SU-DHL-6 (cell line): ENCODE measurements around the gene ATR.

Experiments used
- H2AFZ ChIP-seq: fragments of 200-600 bp; sonication (generic); 2 replicates; pipeline ENCODE4 v1.6.1; 2014; ENCODE audit warnings: low read depth, mild to moderate bottlenecking, moderate library complexity, mixed read lengths, antibody characterized with exemption, low read length; ENCODE audit not compliant: severe bottlenecking
- H3F3A ChIP-seq: fragments of 200-600 bp; shearing (Covaris generic); 2 replicates; pipeline ENCODE4 v1.6.0; 2016; ENCODE audit warnings: antibody characterized with exemption, mild to moderate bottlenecking; ENCODE audit not compliant: insufficient read depth
- H3K27ac ChIP-seq: fragments of 200-600 bp; sonication (generic); 2 replicates; pipeline ENCODE4 v1.5.1; 2016; ENCODE audit warnings: low read depth, mild to moderate bottlenecking, low read length, moderate library complexity, mixed read lengths
- H3K27me3 ChIP-seq: fragments of 200-600 bp; sonication (generic), shearing (Covaris generic); 2 replicates; pipeline ENCODE4 v1.6.0; 2014; ENCODE audit warnings: mild to moderate bottlenecking, low read length
- H3K36me3 ChIP-seq: fragments of 200-600 bp; sonication (generic); 2 replicates; pipeline ENCODE4 v1.6.1; 2014; ENCODE audit warnings: mild to moderate bottlenecking, low read length, mixed read lengths
- H3K4me2 ChIP-seq: fragments of 300-600, 200-600 bp; shearing (Covaris generic), sonication (generic); 2 replicates; pipeline ENCODE4 v1.6.0; 2014; ENCODE audit warnings: low read length, low read depth, mild to moderate bottlenecking; ENCODE audit not compliant: poor library complexity, severe bottlenecking
- H3K4me3 ChIP-seq: fragments of 200-600 bp; sonication (generic); 2 replicates; pipeline ENCODE4 v1.5.1; 2014; ENCODE audit warnings: antibody characterized with exemption, low read length, mild to moderate bottlenecking, mixed read lengths; ENCODE audit not compliant: insufficient read depth, poor library complexity, severe bottlenecking
- H3K79me2 ChIP-seq: fragments of 200-600 bp; sonication (generic); 2 replicates; pipeline ENCODE4 v1.6.1; 2014; ENCODE audit warnings: mild to moderate bottlenecking, low read length, moderate library complexity; ENCODE audit not compliant: insufficient read depth
- H3K9ac ChIP-seq: fragments of 200-600 bp; sonication (generic); 2 replicates; pipeline ENCODE4 v1.7.0; 2014; ENCODE audit warnings: mild to moderate bottlenecking, low read length
- H3K9me2 ChIP-seq: fragments of 200-600 bp; sonication (generic); replicated peaks from 2 replicates; pipeline ENCODE4 v1.6.1; 2014; ENCODE audit warnings: low read length; ENCODE audit not compliant: insufficient read depth
- H3K9me3 ChIP-seq: fragments of 200-600 bp; sonication (generic); 2 replicates; pipeline ENCODE4 v1.6.1; 2014; ENCODE audit warnings: low read length, mixed read lengths; ENCODE audit not compliant: insufficient read depth
- H4K20me1 ChIP-seq: fragments of 200-600 bp; sonication (generic); 2 replicates; pipeline ENCODE4 v1.6.1; 2014; ENCODE audit warnings: low read depth, mild to moderate bottlenecking, antibody characterized with exemption, low read length, moderate library complexity, mixed read lengths
- EZH2phosphoT487 ChIP-seq: fragments of 200-600 bp; sonication (generic), shearing (Covaris generic); conservative IDR thresholded peaks from 2 replicates; pipeline ENCODE4 v1.6.1; 2018; ENCODE audit warnings: mild to moderate bottlenecking, antibody characterized with exemption, low read length, moderate library complexity, mixed read lengths
- TF ChIP-seq, protein P1 (sequence below): fragments of 200-600 bp; sonication (generic); IDR thresholded peaks from one replicate; pipeline ENCODE4 v1.5.1; 2017; ENCODE audit warnings: antibody characterized with exemption, mild to moderate bottlenecking, low read length, moderate library complexity; ENCODE audit not compliant: insufficient read depth, poor library complexity, severe bottlenecking

The ATR gene

DNA sequence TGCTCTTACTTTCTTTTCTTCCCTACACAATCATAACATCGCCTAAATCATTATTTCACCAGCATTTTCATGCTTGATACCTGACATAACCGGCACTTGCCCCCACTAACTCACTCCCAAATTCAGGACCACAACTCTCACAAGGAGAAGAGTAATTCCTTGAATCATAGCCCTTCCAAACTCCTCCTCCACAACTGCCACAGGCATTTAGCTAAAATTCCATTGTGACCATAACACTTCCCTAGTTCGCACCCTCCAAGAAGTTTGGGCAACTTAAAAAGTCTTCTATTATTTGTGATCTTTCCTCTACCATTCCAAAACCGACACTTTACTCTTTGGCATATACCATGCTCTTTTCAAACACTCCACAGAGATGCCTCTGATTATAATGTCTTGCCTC is 71.3 kb downstream of the ATR start:
- Histone ChIP-seq H3K4me3 (no peak overlapping the region), H3K36me3 (peaks cover 34% of the 10 kb centered on the region), H3K4me2 (no peak overlapping the region), H3K9ac (no peak overlapping the region), H3K9me3 (no peaks in the 10 kb centered on the region), H3K9me2 (no peaks in the 10 kb centered on the region), H3K27ac (no peak overlapping the region), H3K79me2 (no peaks in the 10 kb centered on the region), H4K20me1 (no peaks in the 10 kb centered on the region), H2AFZ (no peak overlapping the region), H3F3A (peaks cover 4% of the 10 kb centered on the region; the same call in 1 of the 2 replicates), H3K27me3 (no peaks in the 10 kb centered on the region)
- TF ChIP-seq, protein P1, sequence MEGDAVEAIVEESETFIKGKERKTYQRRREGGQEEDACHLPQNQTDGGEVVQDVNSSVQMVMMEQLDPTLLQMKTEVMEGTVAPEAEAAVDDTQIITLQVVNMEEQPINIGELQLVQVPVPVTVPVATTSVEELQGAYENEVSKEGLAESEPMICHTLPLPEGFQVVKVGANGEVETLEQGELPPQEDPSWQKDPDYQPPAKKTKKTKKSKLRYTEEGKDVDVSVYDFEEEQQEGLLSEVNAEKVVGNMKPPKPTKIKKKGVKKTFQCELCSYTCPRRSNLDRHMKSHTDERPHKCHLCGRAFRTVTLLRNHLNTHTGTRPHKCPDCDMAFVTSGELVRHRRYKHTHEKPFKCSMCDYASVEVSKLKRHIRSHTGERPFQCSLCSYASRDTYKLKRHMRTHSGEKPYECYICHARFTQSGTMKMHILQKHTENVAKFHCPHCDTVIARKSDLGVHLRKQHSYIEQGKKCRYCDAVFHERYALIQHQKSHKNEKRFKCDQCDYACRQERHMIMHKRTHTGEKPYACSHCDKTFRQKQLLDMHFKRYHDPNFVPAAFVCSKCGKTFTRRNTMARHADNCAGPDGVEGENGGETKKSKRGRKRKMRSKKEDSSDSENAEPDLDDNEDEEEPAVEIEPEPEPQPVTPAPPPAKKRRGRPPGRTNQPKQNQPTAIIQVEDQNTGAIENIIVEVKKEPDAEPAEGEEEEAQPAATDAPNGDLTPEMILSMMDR, result no peak
- TF ChIP-seq EZH2phosphoT487, result no peak

GRCh38 chr3:142502187-142502985 is 76.1 kb downstream of the ATR start:
- Histone ChIP-seq H3K27ac (no peak overlapping the region), H4K20me1 (no peaks in the 10 kb centered on the region), H3K79me2 (no peaks in the 10 kb centered on the region), H3K9ac (no peak overlapping the region), H2AFZ (no peak overlapping the region), H3K4me2 (no peak overlapping the region), H3K27me3 (no peaks in the 10 kb centered on the region), H3F3A (no peaks in the 10 kb centered on the region), H3K4me3 (no peak overlapping the region), H3K36me3 (peaks cover 38% of the 10 kb centered on the region), H3K9me3 (no peaks in the 10 kb centered on the region), H3K9me2 (no peaks in the 10 kb centered on the region)
- TF ChIP-seq EZH2phosphoT487, result no peak
- TF ChIP-seq, protein P1, result no peak

DNA sequence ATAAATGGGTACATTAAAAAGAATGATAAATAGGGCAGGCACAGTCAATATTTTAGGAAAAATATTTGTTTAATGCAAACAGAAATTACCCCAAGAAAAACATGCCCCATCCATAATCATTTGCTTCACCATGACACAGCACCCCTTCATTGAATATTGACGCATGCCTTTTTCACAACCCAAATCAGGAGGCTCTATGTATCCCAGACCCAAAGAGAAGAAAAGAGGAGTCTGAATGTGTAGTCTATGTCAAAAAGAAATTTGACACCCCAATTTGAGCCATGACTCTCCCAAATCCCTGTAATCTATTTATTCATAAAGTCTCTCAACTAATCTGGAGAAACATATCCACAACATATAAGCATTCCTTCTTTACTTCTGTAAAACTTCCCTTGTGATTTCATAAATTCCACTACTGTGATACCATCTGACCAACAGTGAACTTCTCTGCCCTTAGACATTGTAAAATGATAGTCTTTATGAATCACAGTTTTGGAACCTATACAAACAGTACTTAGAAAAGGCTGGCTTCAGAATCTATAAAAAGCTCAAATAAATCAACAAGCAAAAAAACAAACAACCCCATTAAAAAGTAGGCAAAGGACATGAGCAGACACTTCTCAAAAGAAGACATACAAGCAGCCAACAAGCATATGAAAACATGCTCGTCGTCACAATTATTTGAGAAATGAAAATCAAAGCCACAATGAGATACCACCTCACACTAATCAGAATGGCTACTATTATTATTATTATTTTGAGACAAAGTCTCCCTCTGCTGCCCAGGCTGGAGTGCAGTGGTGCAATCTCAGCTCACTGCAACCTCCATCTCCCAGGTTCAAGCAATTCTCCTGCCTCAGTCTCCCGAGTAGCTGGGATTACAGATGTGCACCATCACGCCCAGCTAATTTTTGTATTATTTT is 77.3 kb downstream of the ATR start:
- TF ChIP-seq, protein P1, result no peak
- TF ChIP-seq EZH2phosphoT487, result no peak
- H3K79me2 ChIP-seq, result no peaks in the 10 kb centered on the region
- no peaks in the 10 kb centered on the region for H4K20me1 ChIP-seq
- H3F3A ChIP-seq, result no peaks in the 10 kb centered on the region
- H3K36me3 ChIP-seq, result peaks cover 43% of the 10 kb centered on the region
- H3K4me2 ChIP-seq, result no peak overlapping the region
- H3K9me3 ChIP-seq, result no peaks in the 10 kb centered on the region
- no peaks in the 10 kb centered on the region for H3K27me3 ChIP-seq
- H2AFZ ChIP-seq, result no peak overlapping the region
- no peak overlapping the region for H3K4me3 ChIP-seq
- H3K9ac ChIP-seq, result no peak overlapping the region
- no peaks in the 10 kb centered on the region for H3K9me2 ChIP-seq
- H3K27ac ChIP-seq, result no peak overlapping the region
